ENCODE data around the gene TIMM10. TPM values are rescaled to one million over a fixed set of nuclear protein-coding genes. Genes with fewer than 3 reads are reported as not detected.

Gene TIMM10
- total RNA-seq, 4 donors from 2014 or later = 26.2 to 43.0 (median 40.1) TPM

DNA sequence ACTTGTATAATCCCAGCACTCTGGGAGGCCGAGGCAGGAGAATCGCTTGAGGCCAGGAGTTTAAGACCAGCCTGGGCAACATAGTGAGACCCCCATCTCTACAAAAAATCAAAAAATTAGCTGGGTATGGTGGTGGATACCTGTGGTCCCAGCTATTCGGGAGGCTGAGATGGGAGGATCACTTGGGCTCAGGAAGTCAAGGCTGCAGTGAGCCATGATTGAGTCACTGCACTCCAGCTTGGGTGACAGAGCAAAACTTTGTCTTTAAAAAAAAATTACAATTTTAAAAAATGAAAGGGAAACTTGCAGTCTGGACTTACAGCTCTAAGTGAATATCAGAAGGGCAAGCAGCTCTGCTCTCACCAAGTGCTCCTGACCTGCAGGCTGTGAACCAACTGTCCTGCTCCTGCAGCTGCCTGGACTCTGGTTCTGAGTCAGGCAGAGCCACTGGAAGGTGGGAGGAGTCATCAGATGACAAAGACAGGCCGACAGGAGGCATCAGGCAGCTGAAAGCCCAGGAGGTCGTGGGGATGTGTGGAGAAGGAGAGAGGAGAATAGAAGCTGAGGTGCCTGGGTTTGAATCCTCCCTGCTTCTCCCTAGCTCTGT, 16.4 kb upstream of the TIMM10 start:
- Histone ChIP-seq H3K4me3 (no peak overlapping the region), H3K27me3 (no peaks in the 10 kb centered on the region), H3K4me1 (no peaks in the 10 kb centered on the region), H3K9me3 (no peaks in the 10 kb centered on the region), H3K36me3 (peaks cover 42% of the 10 kb centered on the region), H3K27ac (no peak overlapping the region)
- TF ChIP-seq CTCF (IDR thresholded peaks at IDR 0.05) (no peak), POLR2AphosphoS5 (IDR thresholded peaks at IDR 0.05) (no peak), EP300 (IDR thresholded peaks at IDR 0.05) (no peak), POLR2A (IDR thresholded peaks at IDR 0.05) (no peak)
- DNase-seq (ENCODE audit: low spot score in 2 of 2) = no peak
- WGBS = 67% methylated on average over 5 of the region's 5 CpGs

DNA sequence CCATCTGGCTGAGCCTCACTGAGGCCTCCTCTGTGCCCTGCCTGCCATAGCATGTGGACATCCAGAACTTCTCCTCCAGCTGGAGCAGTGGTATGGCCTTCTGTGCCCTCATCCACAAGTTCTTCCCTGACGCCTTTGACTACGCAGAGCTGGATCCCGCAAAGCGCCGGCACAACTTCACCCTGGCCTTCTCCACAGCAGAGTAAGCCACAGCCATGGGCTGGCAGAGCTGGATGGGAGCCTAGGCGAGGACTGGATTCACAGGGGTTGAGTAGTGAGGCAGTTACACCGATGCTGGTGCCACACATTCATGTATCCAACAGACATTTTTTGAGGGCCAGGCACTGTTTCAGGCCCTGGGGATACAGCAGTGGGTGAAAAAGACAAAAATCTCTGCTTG, 15.9 kb upstream of the TIMM10 start:
- Histone ChIP-seq H3K27me3 (no peaks in the 10 kb centered on the region), H3K36me3 (peaks cover 37% of the 10 kb centered on the region), H3K4me1 (no peaks in the 10 kb centered on the region), H3K4me3 (no peak overlapping the region), H3K27ac (no peak overlapping the region), H3K9me3 (no peaks in the 10 kb centered on the region)
- DNase-seq (ENCODE audit: low spot score in 2 of 2) = no peak
- TF ChIP-seq CTCF (IDR thresholded peaks at IDR 0.05) (no peak), EP300 (IDR thresholded peaks at IDR 0.05) (no peak), POLR2AphosphoS5 (IDR thresholded peaks at IDR 0.05) (no peak), POLR2A (IDR thresholded peaks at IDR 0.05) (no peak)
- WGBS = 98% methylated on average over 7 of the region's 7 CpGs

DNA sequence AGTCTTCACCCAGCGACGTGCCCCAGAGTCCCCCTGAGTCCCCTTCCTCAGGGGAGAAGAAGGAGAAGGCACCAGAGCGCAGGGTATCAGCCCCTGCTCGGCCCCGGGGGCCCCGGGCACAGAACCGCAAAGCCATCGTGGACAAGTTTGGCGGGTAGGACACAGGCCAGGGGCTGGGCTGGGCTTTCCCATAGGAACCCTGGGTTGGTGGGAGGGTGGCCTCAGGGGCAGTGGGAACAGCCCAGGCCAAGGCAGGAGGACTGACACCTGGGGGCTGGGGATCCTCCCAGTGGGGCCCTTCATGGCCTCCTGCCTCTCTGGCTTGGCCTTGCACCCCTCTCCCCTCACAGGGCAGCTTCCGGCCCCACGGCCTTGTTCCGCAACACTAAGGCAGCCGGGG, 15.3 kb upstream of the TIMM10 start:
- no peaks in the 10 kb centered on the region for H3K27me3 ChIP-seq
- H3K4me1 ChIP-seq = no peaks in the 10 kb centered on the region
- no peak overlapping the region for H3K4me3 ChIP-seq
- H3K9me3 ChIP-seq = no peaks in the 10 kb centered on the region
- H3K27ac ChIP-seq = no peak overlapping the region
- WGBS = 92% methylated on average over 7 of the region's 13 CpGs
- no peak for DNase-seq (ENCODE audit: low spot score in 2 of 2)
- peaks cover 31% of the 10 kb centered on the region for H3K36me3 ChIP-seq
- TF ChIP-seq EP300 (IDR thresholded peaks at IDR 0.05) (no peak), POLR2AphosphoS5 (IDR thresholded peaks at IDR 0.05) (no peak), POLR2A (IDR thresholded peaks at IDR 0.05) (no peak), CTCF (IDR thresholded peaks at IDR 0.05) (no peak)

- Histone ChIP-seq H3K27me3 (no peaks in the 10 kb centered on the region), H3K27ac (no peak overlapping the region), H3K36me3 (peaks cover 18% of the 10 kb centered on the region), H3K4me3 (no peak overlapping the region), H3K9me3 (no peaks in the 10 kb centered on the region), H3K4me1 (no peaks in the 10 kb centered on the region)
- WGBS = 86% methylated on average over 6 of the region's 6 CpGs
- TF ChIP-seq EP300 (IDR thresholded peaks at IDR 0.05) (no peak), POLR2A (IDR thresholded peaks at IDR 0.05) (no peak), CTCF (IDR thresholded peaks at IDR 0.05) (no peak), POLR2AphosphoS5 (IDR thresholded peaks at IDR 0.05) (no peak)
- no peak for DNase-seq (ENCODE audit: low spot score in 2 of 2)
These were observed 14.0 kb upstream of the TIMM10 start for GRCh38 chr11:57544566-57544965.

GRCh38 chr11:57543593-57543992, 13.0 kb upstream of the TIMM10 start:
- Histone ChIP-seq H3K4me3 (no peak overlapping the region), H3K9me3 (no peaks in the 10 kb centered on the region), H3K27me3 (no peaks in the 10 kb centered on the region), H3K36me3 (peaks cover 13% of the 10 kb centered on the region), H3K27ac (no peak overlapping the region), H3K4me1 (no peaks in the 10 kb centered on the region)
- no peak for DNase-seq (ENCODE audit: low spot score in 2 of 2)
- TF ChIP-seq POLR2A (IDR thresholded peaks at IDR 0.05) (no peak), EP300 (IDR thresholded peaks at IDR 0.05) (no peak), POLR2AphosphoS5 (IDR thresholded peaks at IDR 0.05) (no peak), CTCF (IDR thresholded peaks at IDR 0.05) (no peak)
- 49% methylated on average over 6 of the region's 6 CpGs for WGBS
